Stimulated activated CD8-positive, alpha-beta memory T cell treated with anti-CD3 and anti-CD28 coated beads, Interleukin-4, amount 100 ng/mL, for 48 hours (primary cell): ENCODE results near the gene C6orf47.
A peak's percentile ranks its signal among the peaks of the same experiment; 100 is the strongest.
"Not testable (repeated sequence)": the region's sequence is repeated elsewhere in the genome, so short reads cannot be mapped to it uniquely, and the experiment has no call there.

Experiments
- DNase-seq: peaks from one replicate; pipeline ENCODE4 v3.0.0-alpha.2; 2020

The C6orf47 gene, protein sequence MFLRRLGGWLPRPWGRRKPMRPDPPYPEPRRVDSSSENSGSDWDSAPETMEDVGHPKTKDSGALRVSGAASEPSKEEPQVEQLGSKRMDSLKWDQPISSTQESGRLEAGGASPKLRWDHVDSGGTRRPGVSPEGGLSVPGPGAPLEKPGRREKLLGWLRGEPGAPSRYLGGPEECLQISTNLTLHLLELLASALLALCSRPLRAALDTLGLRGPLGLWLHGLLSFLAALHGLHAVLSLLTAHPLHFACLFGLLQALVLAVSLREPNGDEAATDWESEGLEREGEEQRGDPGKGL

DNA sequence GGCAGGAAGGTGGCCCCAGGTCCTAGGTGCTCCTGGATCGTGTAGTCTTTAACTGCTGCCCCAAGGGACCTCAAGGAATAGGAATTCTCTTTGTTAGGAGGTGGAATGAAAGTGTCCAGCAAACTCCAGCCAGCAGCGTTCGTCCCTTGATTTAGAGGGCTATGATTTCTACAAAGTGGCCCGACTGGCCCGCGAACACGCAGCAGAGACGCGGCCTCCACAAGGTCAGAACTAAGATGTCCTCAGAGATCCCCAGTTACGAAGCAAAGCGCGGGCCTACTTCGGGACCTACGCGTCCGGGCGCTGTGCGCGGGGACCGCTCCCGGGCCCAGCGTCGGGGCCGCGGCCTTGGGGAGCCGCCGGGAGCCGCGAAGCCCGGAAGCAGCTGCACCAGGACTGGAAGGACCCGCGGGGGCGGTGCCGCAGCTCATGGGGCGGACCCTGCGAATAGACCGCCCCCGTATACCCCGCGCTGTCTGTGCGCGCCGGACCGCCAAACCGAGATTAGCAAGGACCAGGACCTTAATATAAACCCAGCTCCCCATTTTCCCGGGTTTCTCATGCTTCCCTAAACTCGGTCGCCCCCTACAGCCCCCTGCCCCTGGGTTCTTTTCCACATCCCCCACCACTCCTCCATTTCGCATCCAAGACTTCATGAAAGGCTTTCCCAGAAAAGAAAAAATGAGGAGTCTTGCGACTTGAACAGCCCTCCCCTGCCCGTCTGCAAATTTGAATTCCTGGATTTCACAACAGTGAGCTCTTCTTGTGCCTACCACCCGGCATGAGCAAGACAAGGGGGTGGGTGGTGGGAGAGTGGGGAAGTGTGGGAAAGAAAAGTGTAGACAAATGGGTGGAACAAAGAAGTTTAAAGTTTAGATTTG, at the start of gene C6orf47:
C6orf47 (minus strand) TSS at position 398 of the 881 bp plus-strand sequence. CDS start 831 bp downstream, outside the sequence.
- peak; percentile 87 for DNase-seq

DNA sequence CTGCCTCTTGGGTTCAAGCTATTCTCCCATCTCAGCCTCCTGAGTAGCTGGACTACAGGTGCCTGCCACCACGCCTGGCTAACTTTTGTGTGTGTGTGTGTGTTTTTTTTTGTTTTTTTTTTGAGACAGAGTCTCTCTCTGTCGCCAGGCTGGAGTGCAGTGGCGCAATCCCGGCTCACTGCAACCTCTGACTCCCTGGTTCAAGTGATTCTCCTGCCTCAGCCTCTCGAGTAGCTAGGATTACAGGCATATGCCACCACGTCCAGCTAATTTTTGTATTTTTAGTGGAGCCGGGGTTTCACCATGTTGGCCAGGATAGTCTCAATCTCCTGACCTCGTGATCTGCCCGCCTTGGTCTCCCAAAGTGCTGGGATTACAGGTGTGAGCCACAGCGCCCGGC, 48.6 kb upstream of the C6orf47 start:
- DNase-seq = not testable (repeated sequence)

DNA sequence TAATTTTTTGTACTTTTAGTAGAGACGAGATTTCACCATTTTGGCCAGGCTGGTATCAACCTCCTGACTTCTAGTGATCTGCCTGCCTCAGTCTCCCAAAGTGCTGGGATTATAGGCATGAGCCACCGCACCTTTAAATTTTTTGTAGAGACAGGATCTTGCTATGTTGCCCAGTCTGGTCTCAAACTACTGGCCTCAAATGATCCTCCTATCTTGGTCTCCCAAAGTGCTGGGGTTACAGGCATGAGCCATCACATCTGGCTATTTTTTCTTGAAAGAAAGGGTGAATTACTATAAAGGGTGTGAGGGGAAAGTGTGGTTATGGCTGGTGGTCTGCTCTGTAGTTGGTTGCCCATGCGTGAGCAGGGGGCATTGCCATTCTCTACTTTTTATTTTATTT, 47.6 kb upstream of the C6orf47 start:
- DNase-seq = no peak

DNA sequence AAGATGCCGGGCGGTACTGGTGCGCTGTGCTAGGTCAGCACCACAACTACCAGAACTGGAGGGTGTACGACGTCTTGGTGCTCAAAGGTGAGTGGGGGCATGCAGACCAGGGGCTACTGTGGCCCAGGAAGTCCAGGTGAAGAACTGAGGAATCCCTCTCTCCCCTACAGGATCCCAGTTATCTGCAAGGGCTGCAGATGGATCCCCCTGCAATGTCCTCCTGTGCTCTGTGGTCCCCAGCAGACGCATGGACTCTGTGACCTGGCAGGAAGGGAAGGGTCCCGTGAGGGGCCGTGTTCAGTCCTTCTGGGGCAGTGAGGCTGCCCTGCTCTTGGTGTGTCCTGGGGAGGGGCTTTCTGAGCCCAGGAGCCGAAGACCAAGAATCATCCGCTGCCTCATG, 47.1 kb upstream of the C6orf47 start:
- no peak for DNase-seq

DNA sequence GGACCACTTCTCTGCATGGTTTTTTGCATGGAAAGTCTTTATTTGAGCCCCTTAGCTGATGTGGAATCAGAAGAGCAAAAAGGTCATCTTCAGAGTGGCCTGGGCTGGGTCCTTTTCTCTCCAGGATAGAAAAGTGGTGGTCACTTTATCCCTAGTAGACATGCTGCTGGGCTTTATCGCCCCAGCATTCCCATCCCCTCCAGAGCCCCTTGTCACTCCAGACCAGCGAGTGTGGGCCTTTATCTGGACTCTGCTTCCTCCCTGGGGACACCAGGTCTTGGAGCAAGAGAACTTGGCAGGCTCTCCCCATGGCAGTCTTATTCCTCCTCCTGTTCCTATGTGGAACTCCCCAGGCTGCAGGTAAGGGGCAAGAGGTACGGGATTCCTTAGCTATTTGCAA, 46.0 kb upstream of the C6orf47 start, which contains the start of gene LY6G6F:
LY6G6F (plus strand) TSS at position 268 of the 400 bp plus-strand sequence; CDS start at position 309, 41 bp downstream.
- no peak for DNase-seq

DNA sequence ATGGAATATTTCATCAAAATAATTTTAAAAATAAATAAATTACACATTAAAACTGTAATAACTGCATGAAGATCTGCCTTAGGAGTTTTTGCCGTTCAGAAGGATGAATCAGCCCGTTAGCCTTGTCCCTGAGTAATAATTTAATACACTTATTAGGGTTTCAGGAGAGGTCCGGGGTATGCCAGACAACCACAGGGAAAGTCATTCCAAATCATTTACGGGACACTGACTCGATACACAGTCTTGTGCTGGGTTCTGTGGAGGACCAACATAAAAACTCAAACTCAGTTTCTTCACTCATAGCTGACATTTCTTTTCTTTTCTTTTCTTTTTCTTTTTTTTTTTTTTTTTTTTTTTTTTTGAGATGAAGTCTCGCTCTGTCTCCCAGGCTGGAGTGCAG, 45.4 kb upstream of the C6orf47 start:
- no peak for DNase-seq

DNA sequence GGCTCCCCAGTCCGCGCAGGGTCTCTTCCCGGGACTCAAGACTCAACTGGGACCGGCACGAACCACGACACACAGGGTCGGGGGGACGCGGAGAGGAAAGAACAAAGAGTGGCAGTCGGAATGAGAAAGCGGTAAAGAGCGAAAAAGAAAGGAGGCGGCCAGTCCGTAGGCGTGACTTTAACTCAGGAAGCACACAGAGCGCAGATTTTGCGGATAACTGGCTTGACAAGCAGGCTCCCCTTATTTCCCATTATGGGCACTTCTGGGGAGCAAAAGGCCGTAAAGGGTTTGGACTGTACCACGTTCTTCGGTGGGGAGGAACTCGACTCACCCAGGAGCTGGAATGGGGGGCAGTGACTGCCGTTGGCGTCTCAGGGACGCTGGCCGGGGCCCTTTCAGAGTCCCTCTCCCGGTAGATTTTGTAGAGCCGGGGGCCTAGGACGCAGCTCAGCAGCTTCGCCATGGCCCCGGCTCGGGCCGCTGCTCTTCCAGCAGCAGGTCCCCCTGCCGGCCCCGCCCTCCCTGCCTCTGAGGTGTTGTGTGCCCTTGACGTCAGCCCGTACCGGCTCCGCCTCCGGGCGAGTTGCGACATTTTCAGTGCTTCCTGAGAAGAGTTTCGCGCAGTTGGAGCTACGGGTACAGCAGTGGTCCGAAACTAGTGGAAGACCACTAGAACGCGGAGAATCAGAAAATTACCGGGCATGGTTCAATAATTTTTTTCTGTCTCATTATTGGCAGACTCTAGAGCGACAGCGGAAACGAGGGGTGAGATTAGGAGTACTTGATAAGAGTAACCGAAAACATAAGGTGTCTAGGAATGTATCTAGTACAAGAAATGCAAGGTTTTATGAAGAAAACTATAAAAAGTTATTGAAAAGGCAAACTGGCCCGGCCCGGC, 42.5 kb upstream of the C6orf47 start, which contains the start of gene ABHD16A:
ABHD16A (minus strand) TSS at position 506 of the 898 bp plus-strand sequence; CDS start at position 463, 43 bp downstream.
- DNase-seq = peak; percentile 98

DNA sequence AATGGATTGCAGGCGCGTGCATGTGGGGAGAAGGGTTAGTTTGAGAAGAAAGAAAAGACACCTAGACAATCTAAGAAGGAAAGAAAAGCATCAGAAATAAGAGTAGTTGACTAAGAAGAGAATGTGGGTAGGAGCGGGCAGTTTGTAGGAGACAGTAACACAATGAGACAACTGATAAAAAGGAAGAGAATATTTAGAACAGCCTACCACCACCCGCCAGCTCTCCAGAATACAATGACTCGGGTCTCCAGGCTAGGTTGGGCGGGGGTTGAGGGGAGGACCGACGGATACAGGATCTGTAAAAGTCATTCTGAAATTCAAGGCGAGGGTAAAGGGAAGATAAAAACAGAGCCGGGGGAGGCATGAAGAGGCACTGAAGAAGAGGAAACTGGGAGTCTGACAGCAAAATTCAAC, 41.8 kb upstream of the C6orf47 start:
- DNase-seq = no peak

DNA sequence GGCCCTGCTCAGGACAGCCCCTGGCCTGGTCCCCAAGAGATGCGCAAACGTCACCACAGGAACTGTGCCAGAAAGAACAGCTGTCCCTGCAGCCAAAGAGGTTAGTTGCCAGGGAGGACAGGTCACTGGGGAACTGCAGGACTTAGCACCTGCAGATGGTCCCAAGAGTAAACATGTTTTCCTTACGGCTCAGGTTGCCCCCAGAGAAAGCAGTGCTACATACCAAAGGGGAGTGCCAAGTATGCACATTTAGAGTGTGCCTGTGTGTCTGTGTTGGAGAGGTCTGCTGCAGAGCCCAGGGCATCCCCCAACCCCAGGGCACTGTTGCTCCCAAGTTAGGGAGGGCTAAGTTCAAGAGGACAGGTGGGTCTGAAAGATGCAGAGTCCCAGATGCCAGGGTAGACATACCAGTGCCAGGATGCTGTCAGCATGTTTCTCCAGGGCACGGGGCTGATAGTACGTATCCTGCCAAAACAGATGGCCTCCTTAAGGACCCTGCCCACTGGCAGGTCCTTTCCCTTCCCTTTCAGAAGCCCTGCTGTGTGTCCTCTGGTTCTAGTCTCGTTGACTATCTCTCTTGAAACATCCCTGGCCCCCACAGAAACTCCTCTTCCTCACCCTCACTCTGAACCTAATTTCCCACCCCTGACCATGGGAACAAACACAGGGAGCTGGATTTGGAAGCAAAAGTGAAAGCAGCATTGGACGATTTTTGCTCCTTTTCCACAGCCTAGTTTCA, 41.3 kb upstream of the C6orf47 start:
- no peak for DNase-seq

DNA sequence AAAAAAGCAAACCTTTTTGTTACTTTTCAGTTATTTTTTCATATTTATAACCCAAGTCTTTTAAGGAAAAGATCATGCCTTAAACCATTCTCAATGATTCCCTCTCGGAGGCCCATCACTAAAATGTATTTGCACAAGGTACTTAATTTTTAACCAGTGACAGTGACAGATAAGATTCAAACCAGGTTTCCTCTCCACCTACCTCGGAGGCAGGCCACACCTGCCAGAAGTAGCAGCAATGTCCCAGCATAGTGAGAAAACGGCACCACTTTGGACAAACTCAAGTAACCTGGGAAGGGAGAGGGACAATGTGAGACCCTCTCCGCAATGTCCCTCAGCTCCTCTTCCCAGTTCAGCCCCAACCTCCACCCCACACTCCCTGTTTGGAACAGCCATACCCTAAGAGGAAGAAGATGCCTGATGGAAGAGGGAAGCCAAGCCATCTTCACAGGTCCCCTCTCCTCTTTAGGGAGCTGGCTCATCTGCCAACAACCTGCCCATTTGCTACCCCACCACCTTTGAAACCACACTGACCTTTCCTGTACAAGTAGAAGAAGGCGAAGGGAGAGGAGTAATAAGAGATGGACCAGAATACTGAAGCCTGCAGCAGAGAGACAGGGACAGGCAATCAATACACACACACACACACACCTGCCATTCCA, 40.3 kb upstream of the C6orf47 start:
- no peak for DNase-seq

DNA sequence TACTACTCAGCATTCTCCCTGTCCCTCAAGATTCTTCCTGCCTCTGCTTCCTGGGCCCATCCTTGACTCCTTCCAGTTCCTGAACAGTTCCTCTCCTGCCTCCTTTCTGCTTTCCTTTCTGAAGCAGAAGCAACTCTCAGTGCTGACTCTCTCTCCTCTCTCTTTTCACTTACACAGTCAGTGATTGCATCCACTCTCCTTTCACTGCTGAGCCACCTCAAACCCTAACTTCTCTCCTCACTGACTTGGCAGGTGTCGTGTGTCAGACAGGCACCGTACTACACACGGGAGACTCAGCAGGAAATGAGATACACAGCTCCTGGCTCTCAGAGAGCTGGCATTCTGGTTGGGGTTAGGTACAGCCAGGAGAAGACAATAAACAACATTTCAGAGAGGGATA, 37.0 kb upstream of the C6orf47 start:
- no peak for DNase-seq

DNA sequence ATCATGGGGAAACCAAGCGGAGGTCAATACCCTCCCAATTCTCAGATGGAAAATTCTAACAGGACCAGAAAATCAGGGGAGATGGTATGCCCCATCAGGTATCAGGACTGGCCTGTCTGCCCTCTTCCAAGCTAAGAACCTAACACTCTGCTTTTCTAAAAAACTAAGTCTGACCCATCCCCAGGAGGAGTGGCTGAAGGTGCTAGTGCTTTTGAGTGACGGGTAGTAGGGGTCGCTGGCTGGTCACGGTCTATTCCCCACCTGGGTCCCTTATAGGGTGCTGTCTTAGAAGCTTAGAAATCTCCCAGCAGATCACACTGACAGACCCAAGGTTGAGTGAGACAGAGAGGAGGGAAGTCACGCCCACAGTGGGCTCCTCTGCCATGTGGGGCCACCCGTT, 33.0 kb upstream of the C6orf47 start:
- no peak for DNase-seq

DNA sequence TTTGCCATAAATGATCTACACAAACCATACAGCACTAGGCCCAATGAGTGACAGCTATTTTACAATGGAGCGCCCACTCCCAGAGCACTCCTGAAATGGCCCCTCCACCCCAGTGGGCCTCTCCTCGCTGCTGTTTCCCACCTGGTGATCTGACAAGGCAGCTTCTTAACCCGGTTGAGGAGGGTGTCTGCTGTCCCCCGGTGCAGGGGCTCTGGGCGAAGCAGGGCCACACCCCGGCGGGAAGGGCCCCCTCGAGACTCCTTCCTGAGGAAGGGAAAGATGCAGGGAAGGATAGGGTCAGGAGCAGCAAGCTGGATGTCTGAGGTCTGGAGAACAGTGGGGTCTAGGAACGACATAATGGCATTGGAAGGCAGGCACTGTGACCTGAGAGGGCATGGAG, 32.3 kb upstream of the C6orf47 start:
- DNase-seq = no peak

DNA sequence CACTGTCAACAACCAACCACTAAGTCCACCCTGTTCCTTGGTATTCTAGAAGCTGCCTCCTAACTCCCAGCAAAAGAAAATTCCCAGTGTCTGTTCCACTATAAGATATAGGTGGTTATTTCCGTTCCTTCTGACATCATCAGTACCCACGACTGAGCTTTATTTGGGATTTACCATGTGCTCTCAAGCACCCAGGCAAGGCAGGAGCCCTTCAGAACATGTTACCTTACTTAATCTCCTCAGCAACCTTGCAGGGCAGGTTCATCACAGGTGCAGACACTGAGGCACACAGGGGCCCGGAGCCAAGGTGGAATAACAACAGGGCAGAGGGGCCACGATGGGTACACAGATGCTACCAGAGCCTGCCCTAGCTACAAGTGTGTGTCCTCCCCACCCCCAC, 31.8 kb upstream of the C6orf47 start:
- no peak for DNase-seq

DNA sequence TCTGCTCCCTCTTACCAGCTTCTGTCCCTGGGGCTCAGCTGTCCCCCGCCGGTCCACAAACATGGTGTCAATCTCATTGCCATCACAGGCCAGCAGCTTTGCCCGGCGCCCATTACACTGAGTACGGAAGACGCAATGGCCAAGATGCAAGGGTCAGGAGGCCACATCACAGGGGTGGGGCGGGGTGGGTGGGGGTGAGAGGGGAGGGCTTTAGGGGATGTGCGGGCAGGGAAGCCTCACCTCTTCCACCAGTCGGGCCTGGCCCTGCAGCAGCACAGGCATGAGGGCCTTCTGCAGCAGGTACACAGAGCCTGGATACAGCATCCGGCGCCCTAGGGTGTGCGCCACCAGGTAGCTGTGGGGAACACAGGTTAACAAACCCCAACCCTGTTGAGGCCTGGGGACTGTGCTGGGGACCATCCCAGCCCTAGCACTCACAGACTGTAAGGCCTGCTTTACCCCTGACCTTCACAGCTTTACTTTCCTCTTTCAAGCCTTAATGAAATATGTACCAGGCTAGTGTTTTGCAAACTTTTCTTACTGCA, 31.1 kb upstream of the C6orf47 start:
- DNase-seq = no peak

DNA sequence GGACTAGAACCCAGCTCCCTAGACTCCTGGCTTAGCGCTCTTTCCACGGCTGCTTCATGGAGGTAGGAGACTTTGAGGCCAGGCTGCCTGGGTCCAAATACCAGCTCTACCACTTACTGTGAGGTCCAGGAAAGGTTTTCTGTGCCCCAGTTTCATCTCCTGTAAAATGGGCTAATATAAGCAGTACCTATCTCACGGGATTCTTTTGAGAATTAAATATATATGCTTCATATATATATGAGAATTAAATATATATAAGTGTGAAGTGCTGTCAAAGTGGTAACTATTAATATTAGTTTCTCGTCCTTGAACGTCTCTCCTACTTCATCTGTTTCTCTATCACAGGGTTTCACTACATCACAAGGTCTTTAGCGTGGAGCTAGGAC, 30.5 kb upstream of the C6orf47 start:
- no peak for DNase-seq

DNA sequence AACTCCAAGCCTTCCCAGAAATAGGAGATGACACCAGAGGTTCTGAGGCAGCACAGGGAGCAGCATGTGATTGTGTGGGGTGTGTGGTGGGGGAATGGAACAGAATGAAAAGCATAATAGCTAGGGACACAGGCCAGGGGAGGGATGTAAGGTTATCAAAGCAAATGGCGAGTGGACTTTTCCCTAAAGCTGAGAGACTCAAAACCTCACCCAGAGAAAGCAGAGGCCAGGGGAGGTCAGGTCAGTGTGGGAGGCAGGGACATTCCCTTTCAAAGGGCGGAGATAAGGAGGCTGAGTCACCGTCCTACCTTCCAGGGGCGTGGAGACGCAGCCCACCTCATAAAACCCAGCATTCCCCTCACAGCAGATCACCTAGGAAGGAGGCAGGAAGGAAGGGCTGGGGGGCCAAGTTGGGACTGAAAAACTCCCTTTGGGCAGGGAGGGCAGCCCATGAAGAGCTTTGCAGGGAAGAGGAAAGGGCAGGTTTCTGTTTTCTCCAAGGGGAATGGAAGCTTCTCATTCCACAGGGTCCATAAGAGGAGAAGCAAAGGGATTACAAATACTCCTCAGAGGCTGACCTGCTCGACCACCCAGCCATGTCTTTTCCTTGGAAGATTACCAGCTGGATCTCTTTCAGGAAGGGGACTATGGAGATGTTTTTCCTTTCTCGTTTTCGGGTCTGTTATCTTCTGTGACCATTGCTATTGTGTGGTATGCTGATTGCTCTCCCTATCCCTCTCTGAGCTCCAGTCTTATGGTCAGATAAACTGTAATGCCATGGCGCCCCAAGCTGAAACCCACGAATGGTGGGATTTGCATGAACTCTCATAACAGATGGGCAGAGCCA, 29.9 kb upstream of the C6orf47 start:
- DNase-seq = no peak

DNA sequence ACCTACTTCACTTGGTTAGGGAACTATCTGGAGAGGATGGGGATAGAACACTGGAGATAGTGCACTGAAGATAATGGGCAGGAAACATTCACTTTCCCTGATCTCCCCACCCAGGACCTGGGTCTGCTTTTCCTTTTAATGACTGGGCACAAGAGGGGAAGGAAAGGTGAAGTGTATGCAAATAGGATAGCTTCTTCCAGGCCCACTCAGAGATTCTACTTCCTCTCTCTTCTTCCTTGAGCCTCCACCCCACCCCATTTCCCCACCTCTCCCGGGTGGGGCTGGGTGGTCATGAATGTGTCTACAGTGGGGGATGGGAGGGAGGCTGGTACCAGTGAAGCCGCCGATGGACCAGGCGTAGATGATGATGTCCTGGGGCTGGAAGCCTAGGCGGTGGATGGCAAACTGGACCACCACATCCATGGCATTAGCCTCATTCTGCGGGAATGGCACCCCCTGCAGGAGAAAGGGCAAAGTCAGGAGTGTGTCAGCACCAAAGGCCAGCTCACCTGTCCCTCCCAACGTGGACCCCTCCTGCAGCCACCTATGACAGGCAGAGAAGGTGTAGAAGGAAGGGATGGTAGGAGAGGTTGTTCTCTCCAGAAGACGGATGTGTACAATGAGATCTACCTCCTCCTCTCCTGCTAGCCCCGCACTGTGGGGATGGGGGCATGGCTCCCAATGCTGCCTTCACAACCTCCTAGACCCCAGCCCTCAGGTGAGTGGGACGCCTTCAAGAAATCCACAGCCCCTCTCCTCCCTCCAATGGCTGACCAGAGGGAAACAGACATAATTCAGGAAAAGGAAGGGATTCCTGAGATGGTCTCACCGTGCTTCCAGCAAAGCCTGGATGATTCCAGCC, 28.9 kb upstream of the C6orf47 start:
- DNase-seq = no peak
